SIG-M5 treated with dmso at 0.1 percent for 504 hours (cell line): ENCODE data around the gene BYSL.

ENCODE experiments used
- DNase-seq: peaks from one replicate; lab custom pipeline; 2025; ENCODE audit not compliant: unreplicated experiment; lab: John Stamatoyannopoulos, UW

The BYSL gene

DNA sequence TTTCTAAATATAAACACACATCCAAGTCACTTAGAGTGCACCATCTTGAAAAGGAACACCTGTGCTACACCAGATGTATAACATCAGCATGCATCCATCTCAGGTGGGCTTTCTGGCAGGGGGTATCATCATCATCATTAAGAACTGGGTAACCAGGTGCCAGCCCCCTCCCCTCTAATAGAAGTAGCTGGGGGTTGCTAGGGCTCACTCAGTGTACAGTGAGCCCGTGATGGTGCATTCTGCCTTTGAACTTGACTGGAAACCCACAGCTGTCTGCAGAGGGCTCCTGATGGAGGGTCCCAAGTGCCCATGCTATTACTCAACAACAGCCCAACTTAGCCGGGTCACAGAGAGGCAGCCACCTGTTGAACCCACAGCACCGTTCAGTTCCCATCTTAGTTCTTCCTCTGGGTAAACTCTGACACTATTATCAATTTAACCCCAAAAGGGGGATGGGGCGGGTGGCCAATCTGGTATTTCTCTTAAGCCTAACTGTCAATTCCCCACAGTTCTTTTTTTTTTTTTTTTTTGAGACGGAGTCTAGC lies 53.1 kb downstream of the BYSL start:
- no peak for DNase-seq

DNA sequence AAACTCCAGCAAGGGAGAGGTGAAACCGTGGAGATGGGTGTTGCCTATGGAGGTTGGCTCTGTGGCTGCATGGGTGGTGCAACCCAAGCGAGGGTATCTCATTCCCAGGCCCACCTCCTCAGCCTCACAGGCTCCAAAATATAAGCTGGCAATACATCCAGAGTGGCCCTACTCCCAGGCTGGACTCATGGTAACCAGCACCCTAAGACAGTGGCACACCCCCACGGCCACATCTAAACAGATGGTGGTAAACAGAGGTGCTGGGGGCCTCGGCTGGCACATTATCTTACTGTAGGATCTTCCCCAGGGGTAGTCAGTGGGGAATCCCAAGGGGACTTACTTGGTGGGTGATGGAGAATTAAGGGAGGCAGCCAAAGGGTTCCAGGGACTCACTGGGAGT lies 54.0 kb downstream of the BYSL start:
- DNase-seq, result no peak

DNA sequence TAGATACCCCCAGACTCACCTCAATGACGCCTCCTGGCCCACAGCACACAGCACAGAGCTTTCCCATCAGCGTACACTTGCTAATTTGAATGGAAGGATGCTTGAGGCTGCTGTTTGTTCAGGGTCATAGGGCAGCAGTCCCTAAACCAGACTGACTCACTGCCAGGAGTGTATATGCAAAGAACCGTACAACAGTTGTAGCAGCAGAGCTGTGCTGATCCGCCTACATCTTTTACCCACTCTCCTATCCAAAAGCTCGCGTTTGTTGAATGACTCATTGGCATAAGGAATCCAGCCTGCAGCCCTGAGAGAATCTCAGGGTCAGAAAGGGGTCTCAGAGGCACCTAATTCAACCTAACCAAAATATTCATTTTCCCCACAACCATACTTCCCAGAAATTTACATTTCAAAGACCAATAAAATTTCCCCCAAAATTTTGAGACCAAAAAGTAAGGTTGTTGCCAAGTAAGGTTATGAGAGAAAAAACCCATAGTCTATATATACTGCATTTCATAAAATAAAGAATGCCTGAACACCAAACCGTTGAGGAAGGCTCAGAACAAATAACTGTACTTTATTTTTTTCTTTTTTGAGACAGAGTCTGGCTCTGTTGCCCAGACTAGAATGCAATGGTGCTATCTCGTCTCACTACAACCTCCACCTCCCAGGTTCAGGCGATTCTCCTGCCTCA lies 55.6 kb downstream of the BYSL start:
- no peak for DNase-seq
